Dermis microvascular lymphatic vessel endothelial cell (primary cell): ENCODE data around the gene DNAAF5. TPM values are rescaled to one million over a fixed set of nuclear protein-coding genes. Genes with fewer than 3 reads are reported as not detected.

Experiments used
- DNase-seq, 2 donors: peaks; one replicate each; pipeline versions ENCODE4 v3.0.0 to v3.0.0-alpha.2; 2010; ENCODE audit warnings: low read depth in 2 of 2
- total RNA-seq: library from RNA; depleted of rRNA; stranded (reverse); fragments of >200 nt; gene quantifications from 2 replicates; pipeline ENCODE4 v1.2.1, GENCODE V29; 2014

The DNAAF5 gene
- total RNA-seq, 1 donor from 2014 or later, result 14.4 TPM

GRCh38 chr7:706721-707120 is 19.8 kb upstream of the DNAAF5 start:
- DNase-seq, result no peak

GRCh38 chr7:707296-708000 is 19.1 kb upstream of the DNAAF5 start:
- no peak for DNase-seq

- DNase-seq, result no peak
Observed at GRCh38 chr7:710161-710560, 16.3 kb upstream of the DNAAF5 start.

DNA sequence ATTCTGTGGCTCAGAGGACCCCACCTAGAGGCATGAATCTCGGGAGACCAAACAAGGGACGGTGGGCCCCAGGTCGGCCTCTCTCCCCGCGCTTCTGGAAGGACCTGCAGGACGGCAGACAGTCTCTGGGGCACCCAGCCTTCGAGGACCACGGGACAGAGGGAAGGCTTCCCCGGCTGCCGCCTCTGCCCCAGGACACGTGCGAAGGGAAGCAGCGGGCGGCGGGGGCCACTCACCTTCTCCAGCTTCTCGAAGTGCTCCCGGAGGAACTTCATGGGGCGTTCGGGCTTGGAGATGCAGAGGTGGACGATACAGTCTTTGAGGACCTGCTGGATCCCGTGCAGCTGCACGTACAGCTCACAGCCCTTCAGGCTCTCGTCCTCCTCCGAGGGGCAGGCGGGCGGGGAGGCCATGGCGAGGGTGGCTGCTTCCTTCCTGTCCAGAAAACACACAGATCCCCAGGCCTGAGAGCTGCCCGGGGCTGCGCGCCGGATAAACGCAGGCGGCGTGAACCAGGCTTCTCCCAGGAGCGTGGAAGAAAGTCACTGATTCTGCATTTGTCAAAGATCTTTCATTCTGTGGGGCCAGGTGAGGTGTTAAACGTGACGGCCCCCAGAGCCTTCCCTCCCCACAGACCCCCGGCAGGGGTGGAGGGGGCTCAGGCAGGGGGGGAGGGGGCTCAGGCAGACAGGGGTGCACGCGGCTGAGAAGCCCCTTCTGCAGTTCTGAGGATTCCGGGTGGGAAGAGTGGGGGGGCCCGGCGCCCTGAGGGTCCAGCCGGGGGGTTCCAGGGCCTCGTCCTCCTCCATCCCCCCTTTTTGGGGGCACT is 15.2 kb upstream of the DNAAF5 start:
- DNase-seq, result peak in 1 of 2 donors; percentile 49

GRCh38 chr7:711922-712380 is 14.5 kb upstream of the DNAAF5 start:
- DNase-seq, result no peak

- no peak for DNase-seq
Observed at GRCh38 chr7:712381-713138, 13.9 kb upstream of the DNAAF5 start.

DNA sequence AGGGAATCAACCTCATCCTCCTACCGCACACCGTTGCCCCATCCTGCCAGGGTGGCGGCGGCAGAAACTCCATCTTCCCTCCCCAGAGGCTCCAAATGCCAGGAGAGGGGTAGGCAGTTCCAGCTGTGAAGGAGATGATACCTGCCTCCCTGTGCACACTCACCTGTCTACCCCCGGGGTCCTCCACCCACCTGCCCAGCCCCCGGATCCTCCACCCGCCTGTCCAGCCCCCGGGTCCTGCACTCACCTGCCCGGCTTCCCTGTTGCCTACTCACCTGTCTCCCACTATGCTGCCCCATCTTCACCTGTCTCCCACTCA is 13.4 kb upstream of the DNAAF5 start:
- DNase-seq, result no peak

- DNase-seq, result no peak
Observed at GRCh38 chr7:713488-714230, 12.8 kb upstream of the DNAAF5 start.

GRCh38 chr7:714251-714671 is 12.2 kb upstream of the DNAAF5 start:
- DNase-seq, result no peak

GRCh38 chr7:716222-716621 is 10.3 kb upstream of the DNAAF5 start:
- no peak for DNase-seq

- no peak for DNase-seq
Observed at GRCh38 chr7:716636-717035, 9.9 kb upstream of the DNAAF5 start.

- DNase-seq, result no peak
Observed at GRCh38 chr7:721619-722248, 4.8 kb upstream of the DNAAF5 start.

DNA sequence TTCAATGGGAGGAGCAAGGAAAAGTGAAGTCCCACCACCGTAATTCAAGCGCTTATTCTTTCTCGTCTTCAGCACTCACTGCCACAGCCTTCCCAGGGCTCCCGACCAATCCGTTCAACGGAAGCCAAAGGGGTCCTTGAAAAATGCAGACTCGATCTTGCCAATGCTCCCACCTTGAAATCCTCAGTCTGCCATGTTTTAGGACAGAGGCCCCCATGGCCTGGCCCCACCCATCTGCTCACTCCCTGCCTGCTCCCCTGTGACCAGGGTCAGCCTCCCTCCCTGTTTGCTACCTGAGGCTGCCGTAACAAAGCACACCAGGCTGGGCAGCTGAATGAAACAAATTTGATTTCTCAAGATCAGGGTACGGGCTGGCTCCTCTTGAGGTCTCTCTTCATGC is 3.0 kb upstream of the DNAAF5 start:
- no peak for DNase-seq

GRCh38 chr7:724298-724697 is 2.2 kb upstream of the DNAAF5 start:
- DNase-seq, result no peak

GRCh38 chr7:725223-726005 is 1.1 kb upstream of the DNAAF5 start:
- DNase-seq, result no peak

DNA sequence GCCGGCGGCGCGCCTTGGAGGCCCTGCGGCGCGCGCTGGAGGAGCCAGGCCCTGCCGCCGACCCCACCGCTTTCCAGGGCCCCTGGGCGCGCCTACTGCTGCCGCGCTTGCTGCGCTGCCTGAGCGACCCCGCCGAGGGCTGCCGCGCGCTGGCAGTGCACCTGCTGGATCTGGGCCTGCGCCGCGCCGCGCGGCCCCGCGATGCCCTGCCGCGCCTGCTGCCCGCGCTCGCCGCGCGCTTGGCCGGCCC is 280 bp downstream of the DNAAF5 start:
- DNase-seq, result peak in 1 of 2 donors; percentile 37

GRCh38 chr7:727104-727805 is 756 bp downstream of the DNAAF5 start, which contains the start of gene PRKAR1B:
TSS of gene PRKAR1B (minus strand) at chr7:727281. CDS start at chr7:711505, 15,776 bp downstream.
- no peak for DNase-seq

GRCh38 chr7:727806-728460 is 1.4 kb downstream of the DNAAF5 start:
- DNase-seq, result peak in 1 of 2 donors; percentile 37

GRCh38 chr7:728602-729001 is 2.1 kb downstream of the DNAAF5 start:
- DNase-seq, result no peak
